ENCODE data around the gene PTGER2. TPM values are rescaled to one million over a fixed set of nuclear protein-coding genes. Genes with fewer than 3 reads are reported as not detected.

PTGER2 gene
- total RNA-seq, 1 donor from 2014 or later = 1.1 TPM

DNA sequence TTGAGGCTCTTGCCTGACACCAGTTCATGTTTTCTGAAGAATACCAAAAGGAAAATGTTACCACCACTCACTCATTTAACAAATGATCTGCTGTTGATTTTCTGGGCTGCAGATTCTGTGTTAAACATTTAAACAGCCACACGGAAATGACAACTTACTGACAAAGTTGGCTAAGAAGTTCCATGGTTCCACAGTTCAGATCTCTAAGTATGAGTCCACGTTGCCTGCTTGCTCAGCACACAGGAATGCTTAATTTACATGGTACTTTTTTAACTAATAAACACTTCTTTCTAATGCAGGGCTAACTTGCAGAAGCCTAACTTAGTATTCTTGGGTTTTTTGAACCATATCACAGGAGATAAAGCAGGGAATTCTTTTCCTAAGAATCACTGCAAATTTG is 34.7 kb downstream of the PTGER2 start:
- DNase-seq (ENCODE audit: low spot score, unreplicated experiment) = no peak
- TF ChIP-seq, protein P1, sequence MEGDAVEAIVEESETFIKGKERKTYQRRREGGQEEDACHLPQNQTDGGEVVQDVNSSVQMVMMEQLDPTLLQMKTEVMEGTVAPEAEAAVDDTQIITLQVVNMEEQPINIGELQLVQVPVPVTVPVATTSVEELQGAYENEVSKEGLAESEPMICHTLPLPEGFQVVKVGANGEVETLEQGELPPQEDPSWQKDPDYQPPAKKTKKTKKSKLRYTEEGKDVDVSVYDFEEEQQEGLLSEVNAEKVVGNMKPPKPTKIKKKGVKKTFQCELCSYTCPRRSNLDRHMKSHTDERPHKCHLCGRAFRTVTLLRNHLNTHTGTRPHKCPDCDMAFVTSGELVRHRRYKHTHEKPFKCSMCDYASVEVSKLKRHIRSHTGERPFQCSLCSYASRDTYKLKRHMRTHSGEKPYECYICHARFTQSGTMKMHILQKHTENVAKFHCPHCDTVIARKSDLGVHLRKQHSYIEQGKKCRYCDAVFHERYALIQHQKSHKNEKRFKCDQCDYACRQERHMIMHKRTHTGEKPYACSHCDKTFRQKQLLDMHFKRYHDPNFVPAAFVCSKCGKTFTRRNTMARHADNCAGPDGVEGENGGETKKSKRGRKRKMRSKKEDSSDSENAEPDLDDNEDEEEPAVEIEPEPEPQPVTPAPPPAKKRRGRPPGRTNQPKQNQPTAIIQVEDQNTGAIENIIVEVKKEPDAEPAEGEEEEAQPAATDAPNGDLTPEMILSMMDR (IDR thresholded peaks at IDR 0.05; ENCODE audit: unreplicated experiment) = no peak
- Mint-ChIP-seq H3K36me3 (ENCODE audit: insufficient read depth) (no peaks in the 10 kb centered on the region), H3K9me3 (ENCODE audit: low read depth) (peaks cover 7% of the 10 kb centered on the region), H3K27ac (no peak overlapping the region), H3K4me3 (ENCODE audit: low read depth) (no peak overlapping the region), H3K27me3 (no peaks in the 10 kb centered on the region), H3K4me1 (ENCODE audit: low read depth) (peaks cover 14% of the 10 kb centered on the region)

DNA sequence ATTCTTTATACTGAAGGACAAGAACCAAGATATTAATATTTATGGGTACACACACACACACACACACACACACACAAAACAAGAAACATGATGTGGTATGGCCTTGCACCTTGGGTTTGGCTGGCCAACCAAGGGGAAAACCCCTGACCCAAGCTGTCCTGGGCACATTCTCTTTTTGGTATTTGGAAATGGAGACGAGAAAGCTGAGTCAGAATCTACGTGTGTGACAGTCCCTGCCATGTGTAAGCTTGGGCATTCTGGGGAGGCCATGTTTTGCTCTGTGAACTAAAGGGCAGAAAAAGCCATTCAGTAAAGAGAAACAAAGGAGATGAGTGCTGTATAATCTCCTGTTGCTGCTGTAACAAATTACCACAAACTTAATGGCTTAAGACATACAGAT is 35.6 kb downstream of the PTGER2 start:
- no peak for DNase-seq (ENCODE audit: low spot score, unreplicated experiment)
- TF ChIP-seq, protein P1 (IDR thresholded peaks at IDR 0.05; ENCODE audit: unreplicated experiment) = no peak
- Mint-ChIP-seq H3K4me3 (ENCODE audit: low read depth) (no peak overlapping the region), H3K27me3 (no peaks in the 10 kb centered on the region), H3K4me1 (ENCODE audit: low read depth) (peaks cover 14% of the 10 kb centered on the region), H3K27ac (no peak overlapping the region), H3K9me3 (ENCODE audit: low read depth) (peaks cover under 1% of the 10 kb centered on the region), H3K36me3 (ENCODE audit: insufficient read depth) (no peaks in the 10 kb centered on the region)

DNA sequence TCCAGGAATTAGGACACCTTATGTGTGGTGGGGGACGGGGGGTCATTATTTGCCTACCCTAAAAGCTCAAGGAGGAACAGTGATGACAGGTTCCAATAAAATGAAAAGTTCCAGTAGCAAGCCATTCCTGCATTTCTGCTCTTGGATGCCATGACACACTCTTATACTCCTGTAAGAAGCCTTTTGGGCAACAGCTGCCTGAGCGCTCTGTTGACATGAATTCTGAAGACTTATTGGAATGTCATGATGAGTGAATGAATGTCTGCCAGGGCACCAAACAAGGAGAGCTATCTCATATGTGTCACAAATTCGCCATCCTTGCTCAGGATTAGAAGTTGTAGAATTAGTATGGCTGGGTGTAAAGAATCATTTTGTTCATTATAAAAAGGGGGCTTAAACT is 36.3 kb downstream of the PTGER2 start:
- DNase-seq (ENCODE audit: low spot score, unreplicated experiment) = no peak
- TF ChIP-seq, protein P1 (IDR thresholded peaks at IDR 0.05; ENCODE audit: unreplicated experiment) = no peak
- H3K27me3 Mint-ChIP-seq = no peaks in the 10 kb centered on the region
- H3K4me1 Mint-ChIP-seq (ENCODE audit: low read depth) = peaks cover 15% of the 10 kb centered on the region
- H3K9me3 Mint-ChIP-seq (ENCODE audit: low read depth) = no peaks in the 10 kb centered on the region
- H3K36me3 Mint-ChIP-seq (ENCODE audit: insufficient read depth) = no peaks in the 10 kb centered on the region
- no peak overlapping the region for H3K4me3 Mint-ChIP-seq (ENCODE audit: low read depth)
- H3K27ac Mint-ChIP-seq = no peak overlapping the region

DNA sequence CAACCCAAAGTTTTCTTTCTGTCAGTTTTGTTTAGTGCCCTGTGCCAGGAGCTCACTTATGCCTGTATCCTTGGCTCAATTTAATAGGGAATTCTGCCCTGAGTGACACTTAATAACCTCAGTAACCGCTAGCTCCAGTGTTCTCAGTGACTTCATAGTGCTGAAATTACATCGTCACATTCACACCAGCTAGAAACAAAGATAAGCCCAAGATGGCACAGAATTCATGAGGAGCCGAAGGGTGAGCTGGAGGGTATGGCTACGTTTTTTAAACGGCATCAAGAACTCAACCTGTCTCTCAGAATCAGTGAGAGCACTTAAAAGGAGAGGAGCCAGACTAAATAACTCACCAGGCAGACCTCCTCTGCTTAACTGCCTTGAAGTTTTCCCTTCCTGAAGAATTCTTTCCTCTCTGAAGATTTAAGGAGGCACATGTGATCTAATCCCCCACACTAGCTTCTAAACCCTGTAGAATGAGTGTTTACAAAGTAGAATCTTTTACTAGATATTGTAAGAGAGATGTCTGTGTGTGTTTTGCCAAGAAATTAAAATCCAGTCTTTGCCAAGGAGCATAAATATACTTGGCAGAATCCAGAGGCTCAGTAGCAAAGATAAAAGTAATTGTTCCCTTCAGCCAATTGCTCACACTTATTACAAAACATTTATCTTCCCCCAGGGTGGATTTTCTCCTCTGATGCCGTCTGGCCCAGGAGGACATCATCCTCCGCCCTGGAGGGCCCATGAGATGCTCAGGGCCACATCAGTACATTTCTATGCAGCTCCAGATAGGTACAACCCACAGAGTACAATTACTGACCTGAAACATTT is 37.3 kb downstream of the PTGER2 start:
- no peaks in the 10 kb centered on the region for H3K36me3 Mint-ChIP-seq (ENCODE audit: insufficient read depth)
- no peak overlapping the region for H3K4me3 Mint-ChIP-seq (ENCODE audit: low read depth)
- H3K27ac Mint-ChIP-seq = no peak overlapping the region
- no peaks in the 10 kb centered on the region for H3K9me3 Mint-ChIP-seq (ENCODE audit: low read depth)
- no peaks in the 10 kb centered on the region for H3K27me3 Mint-ChIP-seq
- no peak for DNase-seq (ENCODE audit: low spot score, unreplicated experiment)
- TF ChIP-seq, protein P1 (IDR thresholded peaks at IDR 0.05; ENCODE audit: unreplicated experiment) = no peak
- peaks cover 15% of the 10 kb centered on the region for H3K4me1 Mint-ChIP-seq (ENCODE audit: low read depth)

DNA sequence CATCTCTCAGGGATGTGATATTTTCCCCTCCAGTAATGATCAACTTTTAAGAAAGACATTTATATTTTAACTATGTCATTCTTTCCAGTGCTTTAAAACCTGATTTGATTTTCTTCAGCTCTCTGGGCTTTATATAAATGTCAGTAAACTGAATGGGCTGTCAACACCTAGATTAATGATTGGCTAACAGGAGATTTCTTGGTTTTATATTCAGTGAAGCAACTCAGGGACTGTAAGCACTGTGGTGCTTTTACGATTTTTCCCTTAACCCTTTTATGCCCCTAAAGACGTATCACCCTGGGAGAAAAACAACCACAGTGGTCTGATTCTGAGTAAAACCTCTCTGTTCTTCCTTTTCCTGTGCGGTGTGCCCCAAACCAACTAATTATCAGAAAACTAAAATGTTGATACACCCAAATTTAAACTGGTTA is 38.0 kb downstream of the PTGER2 start:
- no peak overlapping the region for H3K4me3 Mint-ChIP-seq (ENCODE audit: low read depth)
- peaks cover 17% of the 10 kb centered on the region for H3K4me1 Mint-ChIP-seq (ENCODE audit: low read depth)
- DNase-seq (ENCODE audit: low spot score, unreplicated experiment) = no peak
- no peak overlapping the region for H3K27ac Mint-ChIP-seq
- no peaks in the 10 kb centered on the region for H3K36me3 Mint-ChIP-seq (ENCODE audit: insufficient read depth)
- TF ChIP-seq, protein P1 (IDR thresholded peaks at IDR 0.05; ENCODE audit: unreplicated experiment) = no peak
- no peaks in the 10 kb centered on the region for H3K27me3 Mint-ChIP-seq
- H3K9me3 Mint-ChIP-seq (ENCODE audit: low read depth) = no peaks in the 10 kb centered on the region
